Stimulated activated CD8-positive, alpha-beta memory T cell treated with anti-CD3 and anti-CD28 coated beads, Interleukin-7, amount 100 ng/mL, for 48 hours (primary cell): ENCODE data around the gene ACSL6.

ENCODE experiments used
- DNase-seq, 2 donors: peaks; one replicate each; pipeline ENCODE4 v3.0.0-alpha.2; 2020; ENCODE audit warnings: low read depth in 1 of 2; ENCODE audit errors: extremely low read depth in 1 of 2

ACSL6 gene

GRCh38 chr5:132011622-132012343 lies at the start of gene ACSL6:
TSS of gene ACSL6 (minus strand) at chr5:132011658. CDS start at chr5:132011553, 105 bp downstream.
- no peak for DNase-seq

GRCh38 chr5:132060501-132061161 lies 49.2 kb upstream of the ACSL6 start, which contains the start of gene IL3:
TSS of gene IL3 (plus strand) at chr5:132060655. CDS start at chr5:132060707, 52 bp downstream.
- DNase-seq = no peak

GRCh38 chr5:132059696-132060500 lies 48.4 kb upstream of the ACSL6 start:
- DNase-seq = no peak

- no peak for DNase-seq
Measured at GRCh38 chr5:132059043-132059695, 47.7 kb upstream of the ACSL6 start.

GRCh38 chr5:132058646-132059042 lies 47.2 kb upstream of the ACSL6 start:
- no peak for DNase-seq

GRCh38 chr5:132057498-132058255 lies 46.2 kb upstream of the ACSL6 start:
- no peak for DNase-seq

- no peak for DNase-seq
Measured at GRCh38 chr5:132056610-132057497, 45.4 kb upstream of the ACSL6 start.

GRCh38 chr5:132055808-132056609 lies 44.6 kb upstream of the ACSL6 start:
- DNase-seq = no peak

GRCh38 chr5:132055441-132055807 lies 44.0 kb upstream of the ACSL6 start:
- DNase-seq = no peak

GRCh38 chr5:132054697-132055440 lies 43.4 kb upstream of the ACSL6 start:
- DNase-seq = no peak

GRCh38 chr5:132054031-132054696 lies 42.7 kb upstream of the ACSL6 start:
- no peak for DNase-seq

- no peak for DNase-seq
Measured at GRCh38 chr5:132053483-132053882, 42.0 kb upstream of the ACSL6 start.

GRCh38 chr5:132052520-132052919 lies 41.1 kb upstream of the ACSL6 start:
- DNase-seq = no peak

GRCh38 chr5:132050661-132051552 lies 39.4 kb upstream of the ACSL6 start:
- DNase-seq = no peak

GRCh38 chr5:132050136-132050535 lies 38.7 kb upstream of the ACSL6 start:
- no peak for DNase-seq

GRCh38 chr5:132049559-132049958 lies 38.1 kb upstream of the ACSL6 start:
- DNase-seq = no peak
